CD8-positive, alpha-beta memory T cell (primary cell): ENCODE measurements around the gene CLTCL1. TPM values are rescaled to one million over a fixed set of nuclear protein-coding genes. Genes with fewer than 3 reads are reported as not detected.
"Not testable (repeated sequence)": the region's sequence is repeated elsewhere in the genome, so short reads cannot be mapped to it uniquely, and the experiment has no call there.

ENCODE experiments used
- CTCF ChIA-PET: fragments of 350-600 bp; sonication (Branson Sonifier 250); formaldehyde crosslinking; loops from one replicate; lab custom pipeline; 2021; ENCODE audit warnings: antibody characterized with exemption; lab: Charles Lee
- POLR2A ChIA-PET: fragments of 350-600 bp; sonication (Branson Sonifier 250); formaldehyde crosslinking; loops from one replicate; lab custom pipeline; 2021; ENCODE audit warnings: antibody characterized with exemption; lab: Charles Lee
- DNase-seq, 5 donors: peaks; one replicate each; pipeline versions ENCODE4 v3.0.0 to v3.0.0-alpha.2; 2020 to 2022; ENCODE audit warnings: mixed read lengths in 1 of 5
- H3K27ac ChIP-seq: one replicate; pipeline ENCODE4 v1.7.0; 2013; ENCODE audit warnings: low read depth, mild to moderate bottlenecking, low read length, moderate library complexity
- H3K27me3 ChIP-seq: 2 replicates; pipeline ENCODE4 v1.7.0; 2013; ENCODE audit warnings: low read length, mild to moderate bottlenecking; ENCODE audit not compliant: insufficient read depth, poor library complexity, severe bottlenecking
- H3K36me3 ChIP-seq: 2 replicates; pipeline ENCODE4 v1.7.0; 2013; ENCODE audit warnings: mild to moderate bottlenecking, low read length, moderate library complexity; ENCODE audit not compliant: insufficient read depth
- H3K4me1 ChIP-seq: 2 replicates; pipeline ENCODE4 v1.7.0; 2013; ENCODE audit warnings: mild to moderate bottlenecking, low read length, moderate library complexity; ENCODE audit not compliant: insufficient read depth
- H3K4me3 ChIP-seq: 2 replicates; pipeline ENCODE4 v1.7.0; 2013; ENCODE audit warnings: mild to moderate bottlenecking, low read length
- H3K9me3 ChIP-seq: 2 replicates; pipeline ENCODE4 v1.7.0; 2013; ENCODE audit warnings: mild to moderate bottlenecking, low read length
- H3K27ac Mint-ChIP-seq, 8 donors: one replicate each; pipeline ENCODE4 v1.8.0; 2020 to 2021; ENCODE audit warnings: mixed read lengths in 8 of 8, mild to moderate bottlenecking in 6 of 8, inconsistent platforms in 3 of 8, moderate library complexity in 3 of 8
- H3K27me3 Mint-ChIP-seq, 2 donors: one replicate each; pipeline ENCODE4 v1.8.0; 2020 to 2021; ENCODE audit warnings: mixed read lengths in 2 of 2, mild to moderate bottlenecking in 1 of 2, moderate library complexity in 1 of 2
- H3K36me3 Mint-ChIP-seq, 3 donors: one replicate each; pipeline ENCODE4 v1.8.0; 2020 to 2021; ENCODE audit warnings: mixed read lengths in 3 of 3, inconsistent platforms in 1 of 3, mild to moderate bottlenecking in 1 of 3
- H3K4me1 Mint-ChIP-seq, 3 donors: one replicate each; pipeline ENCODE4 v1.8.0; 2020 to 2021; ENCODE audit warnings: mixed read lengths in 3 of 3, inconsistent platforms in 1 of 3, mild to moderate bottlenecking in 1 of 3
- H3K4me3 Mint-ChIP-seq, 7 donors: one replicate each; pipeline ENCODE4 v1.8.0; 2020 to 2021; ENCODE audit warnings: mixed read lengths in 7 of 7, mild to moderate bottlenecking in 6 of 7, moderate library complexity in 4 of 7, inconsistent platforms in 2 of 7
- H3K9me3 Mint-ChIP-seq, 5 donors: one replicate each; pipeline ENCODE4 v1.8.0; 2020 to 2022; ENCODE audit warnings: mixed read lengths in 5 of 5, mild to moderate bottlenecking in 3 of 5, moderate library complexity in 2 of 5, inconsistent platforms in 1 of 5
- polyA plus RNA-seq: library from polyadenylated mRNA; unstranded; fragments of 300-500 nt; fragmentation: Illumina TruSeq; gene quantifications from one replicate; pipeline ENCODE4 v1.2.3, GENCODE V29; 2021
- total RNA-seq, 2 experiments: library from RNA; stranded (reverse); gene quantifications; one replicate each; pipeline ENCODE4 v1.2.3, GENCODE V29; 2021

The CLTCL1 gene
- total and polyA plus RNA-seq, 3 experiments from 2014 or later: 0.51 to 0.88 (median 0.58) TPM

- peaks cover 36 to 43% of the 10 kb centered on the region in 2 donors for H3K27me3 Mint-ChIP-seq
- CTCF ChIA-PET: no interaction called here
These were observed 127.1 kb downstream of the CLTCL1 start for GRCh38 chr22:19164425-19164824.

GRCh38 chr22:19158649-19159048, 132.9 kb downstream of the CLTCL1 start:
- POLR2A ChIA-PET: interaction anchor here (0.6 kb wide), 1 partner anchor 1799 kb away, joined by 4 read pairs; no protein-coding TSS in a partner anchor
- H3K27me3 ChIP-seq, H3K27ac Mint-ChIP-seq, H3K9me3 Mint-ChIP-seq, H3K4me1 ChIP-seq, DNase-seq, H3K36me3 ChIP-seq, H3K36me3 Mint-ChIP-seq, H3K27ac ChIP-seq, H3K9me3 ChIP-seq, H3K4me3 ChIP-seq, H3K4me1 Mint-ChIP-seq, CTCF ChIA-PET, H3K4me3 Mint-ChIP-seq: not testable (repeated sequence)
- peaks cover 14 to 27% of the 10 kb centered on the region in 2 donors for H3K27me3 Mint-ChIP-seq

More at GRCh38 chr22:19164425-19164824, 127.1 kb downstream of the CLTCL1 start:
- Mint-ChIP-seq H3K9me3 (peaks cover 0 to 5% (median 0%) of the 10 kb centered on the region in 5 donors), H3K36me3 (peaks cover 0 to 4% (median 0%) of the 10 kb centered on the region in 3 donors), H3K4me3 (no peak overlapping the region), H3K27ac (no peak overlapping the region), H3K4me1 (peaks cover 0 to 9% (median 2%) of the 10 kb centered on the region in 3 donors)
- peaks cover 2% of the 10 kb centered on the region for H3K4me1 ChIP-seq
- peaks cover 22% of the 10 kb centered on the region for H3K27me3 ChIP-seq
- H3K4me3 ChIP-seq: no peak overlapping the region
- H3K36me3 ChIP-seq: no peaks in the 10 kb centered on the region
- POLR2A ChIA-PET: no interaction called here
- no peak overlapping the region for H3K27ac ChIP-seq
- no peak for DNase-seq
- no peaks in the 10 kb centered on the region for H3K9me3 ChIP-seq

- H3K4me3 ChIP-seq, H3K4me1 ChIP-seq, H3K36me3 ChIP-seq, DNase-seq, CTCF ChIA-PET, H3K36me3 Mint-ChIP-seq, POLR2A ChIA-PET, H3K4me1 Mint-ChIP-seq, H3K9me3 Mint-ChIP-seq, H3K9me3 ChIP-seq, H3K27ac Mint-ChIP-seq, H3K4me3 Mint-ChIP-seq, H3K27ac ChIP-seq: not testable (repeated sequence)
- H3K27me3 ChIP-seq: peaks cover 14% of the 10 kb centered on the region
- H3K27me3 Mint-ChIP-seq: peaks cover 31 to 48% of the 10 kb centered on the region in 2 donors
These were observed 135.4 kb downstream of the CLTCL1 start for GRCh38 chr22:19156109-19156508.

- CTCF ChIA-PET: interaction anchor here (0.6 to 2.9 kb wide), 2 partner anchors 8 to 75 kb away, joined by 3 to 17 read pairs; partner anchors contain the start of gene ESS2
- peaks cover 0 to 4% (median 0%) of the 10 kb centered on the region in 3 donors for H3K36me3 Mint-ChIP-seq
- H3K27ac Mint-ChIP-seq: no peak overlapping the region
- Histone ChIP-seq H3K9me3 (no peaks in the 10 kb centered on the region), H3K27me3 (peaks cover 17% of the 10 kb centered on the region), H3K27ac (no peak overlapping the region), H3K36me3 (no peaks in the 10 kb centered on the region), H3K4me1 (peaks cover 5% of the 10 kb centered on the region), H3K4me3 (no peak overlapping the region)
- peaks cover 0 to 17% (median 9%) of the 10 kb centered on the region in 3 donors for H3K4me1 Mint-ChIP-seq
- H3K27me3 Mint-ChIP-seq: peaks cover 34 to 39% of the 10 kb centered on the region in 2 donors
- POLR2A ChIA-PET: no interaction called here
- no peak for DNase-seq
- H3K4me3 Mint-ChIP-seq: peak overlapping the region in 1 of 7 donors; percentile 11
- peaks cover 0 to 4% (median 0%) of the 10 kb centered on the region in 5 donors for H3K9me3 Mint-ChIP-seq
These were observed 138.3 kb downstream of the CLTCL1 start for GRCh38 chr22:19152942-19153883.

- Mint-ChIP-seq H3K27ac (peak overlapping the region in 2 of 8 donors; percentile 40 to 54), H3K9me3 (peaks cover 0 to 4% (median 0%) of the 10 kb centered on the region in 5 donors), H3K27me3 (peaks cover 37% of the 10 kb centered on the region in 2 donors), H3K36me3 (peaks cover 0 to 4% (median 0%) of the 10 kb centered on the region in 3 donors), H3K4me3 (peak overlapping the region in 6 of 7 donors; percentile 45 to 75 (median 61)), H3K4me1 (peaks cover 0 to 17% (median 9%) of the 10 kb centered on the region in 3 donors)
- Histone ChIP-seq H3K9me3 (no peaks in the 10 kb centered on the region), H3K36me3 (no peaks in the 10 kb centered on the region), H3K4me1 (peaks cover 5% of the 10 kb centered on the region), H3K27ac (no peak overlapping the region), H3K4me3 (no peak overlapping the region), H3K27me3 (peaks cover 17% of the 10 kb centered on the region)
- POLR2A ChIA-PET: no interaction called here
- DNase-seq: no peak
- CTCF ChIA-PET: interaction anchor here (0.8 kb wide), 1 partner anchor 13 kb away, joined by 3 read pairs; no protein-coding TSS in a partner anchor
These were observed 140.0 kb downstream of the CLTCL1 start for GRCh38 chr22:19151329-19152191.

GRCh38 chr22:19150482-19151328, 140.8 kb downstream of the CLTCL1 start:
- peaks cover 17% of the 10 kb centered on the region for H3K27me3 ChIP-seq
- H3K9me3 Mint-ChIP-seq: peaks cover 0 to 4% (median 0%) of the 10 kb centered on the region in 5 donors
- no peak overlapping the region for H3K4me3 ChIP-seq
- peaks cover 32 to 37% of the 10 kb centered on the region in 2 donors for H3K27me3 Mint-ChIP-seq
- H3K27ac ChIP-seq: no peak overlapping the region
- H3K4me1 Mint-ChIP-seq: peaks cover 0 to 17% (median 9%) of the 10 kb centered on the region in 3 donors
- no peaks in the 10 kb centered on the region for H3K9me3 ChIP-seq
- H3K4me3 Mint-ChIP-seq: peak overlapping the region; percentile 5 to 75 (median 57)
- H3K36me3 ChIP-seq: no peaks in the 10 kb centered on the region
- no peak for DNase-seq
- ChIA-PET CTCF (no interaction called here), POLR2A (no interaction called here)
- peak overlapping the region in 4 of 8 donors; percentile 40 to 89 (median 48) for H3K27ac Mint-ChIP-seq
- peaks cover 0 to 4% (median 0%) of the 10 kb centered on the region in 3 donors for H3K36me3 Mint-ChIP-seq
- H3K4me1 ChIP-seq: peaks cover 5% of the 10 kb centered on the region

- Histone ChIP-seq H3K4me1 (peaks cover 5% of the 10 kb centered on the region), H3K36me3 (no peaks in the 10 kb centered on the region), H3K27me3 (peaks cover 17% of the 10 kb centered on the region), H3K27ac (no peak within 1 kb of the TSS), H3K9me3 (no peaks in the 10 kb centered on the region), H3K4me3 (no peak within 1 kb of the TSS)
- H3K27ac Mint-ChIP-seq: peak within 1 kb of the TSS in 3 of 8 donors; percentile 40 to 89 (median 41)
- POLR2A ChIA-PET: no interaction called here
- peaks cover 32 to 37% of the 10 kb centered on the region in 2 donors for H3K27me3 Mint-ChIP-seq
- peaks cover 0 to 4% (median 0%) of the 10 kb centered on the region in 5 donors for H3K9me3 Mint-ChIP-seq
- CTCF ChIA-PET: no interaction called here
- H3K4me3 Mint-ChIP-seq: peak within 1 kb of the TSS; percentile 5 to 75 (median 57)
- peaks cover 0 to 4% (median 0%) of the 10 kb centered on the region in 3 donors for H3K36me3 Mint-ChIP-seq
- no peak for DNase-seq
- H3K4me1 Mint-ChIP-seq: peaks cover 0 to 17% (median 9%) of the 10 kb centered on the region in 3 donors
These were observed 141.5 kb downstream of the CLTCL1 start, which contains the start of gene GSC2 for GRCh38 chr22:19149991-19150390. Gene GSC2 (minus strand): TSS chr22:19150292. CDS start chr22:19150283, 9 bp downstream.
